SK-N-SH (cell line): ENCODE measurements around the gene SUCLA2. TPM values are rescaled to one million over a fixed set of nuclear protein-coding genes. Genes with fewer than 3 reads are reported as not detected.

Experiments
- CTCF ChIA-PET: fragments of 300-600, 350-600 bp; formaldehyde crosslinking; extraction: SDS; loops from one replicate; lab custom pipeline; 2021; lab: Yijun Ruan, JAX
- POLR2A ChIA-PET: fragments of 350-600 bp; sonication (Branson Sonifier 250); formaldehyde crosslinking; extraction: SDS; loops from one replicate; lab custom pipeline; 2020; ENCODE audit warnings: antibody characterized with exemption, inconsistent platforms; lab: Yijun Ruan, JAX
- DNase-seq: peaks from one replicate; pipeline ENCODE4 v3.0.0; 2012
- H2AFZ ChIP-seq: fragments of 200-600 bp; sonication (generic); 2 replicates; pipeline ENCODE4 v1.8.1; 2016; ENCODE audit warnings: antibody characterized with exemption, mild to moderate bottlenecking, low read depth
- H3F3A ChIP-seq: fragments of 200-600 bp; sonication (generic); replicated peaks from 2 replicates; pipeline ENCODE3; 2016; ENCODE audit warnings: antibody characterized with exemption, mild to moderate bottlenecking; ENCODE audit not compliant: insufficient read depth
- H3K27ac ChIP-seq, 2 experiments: fragments of 200-500 bp in 1 of 2; fragments of 200-600 bp in 1 of 2; sonication (Bioruptor generic) in 1 of 2; sonication (generic), shearing (Covaris generic) in 1 of 2; 2 replicates each; pipeline versions ENCODE4 v1.5.1 to v1.6.1; 2014 to 2016; ENCODE audit warnings: low read depth in 2 of 2, inconsistent platforms in 1 of 2, low read length in 1 of 2, mild to moderate bottlenecking in 1 of 2, mixed read lengths in 1 of 2
- H3K27me3 ChIP-seq: fragments of 200-600 bp; sonication (generic), shearing (Covaris generic); 2 replicates; pipeline ENCODE4 v1.6.1; 2016; ENCODE audit warnings: mixed run types; ENCODE audit not compliant: insufficient read depth
- H3K36me3 ChIP-seq, 2 experiments: fragments of 200-500 bp in 1 of 2; fragments of 200-600 bp in 1 of 2; sonication (Bioruptor generic) in 1 of 2; sonication (generic) in 1 of 2; replicated peaks in 1 of 2; 2 replicates each; pipeline versions ENCODE3 to v1.5.1; 2014 to 2016; ENCODE audit warnings: low read length in 1 of 2, mild to moderate bottlenecking in 1 of 2; ENCODE audit not compliant: insufficient read depth in 2 of 2, control insufficient read depth in 1 of 2
- H3K4me1 ChIP-seq, 2 experiments: fragments of 200-500 bp in 1 of 2; fragments of 200-600 bp in 1 of 2; sonication (Bioruptor generic) in 1 of 2; sonication (generic), shearing (Covaris generic) in 1 of 2; 2 replicates each; pipeline versions ENCODE4 v1.5.1 to v1.6.1; 2014 to 2016; ENCODE audit warnings: low read depth in 1 of 2, low read length in 1 of 2, mixed run types in 1 of 2; ENCODE audit not compliant: insufficient read depth in 2 of 2, control insufficient read depth in 1 of 2
- H3K4me2 ChIP-seq: fragments of 200-600 bp; sonication (generic), shearing (Covaris generic); 2 replicates; pipeline ENCODE4 v1.6.1; 2017; ENCODE audit warnings: mixed run types
- H3K4me3 ChIP-seq, 2 experiments: fragments of 200-500 bp in 1 of 2; fragments of 200-600 bp in 1 of 2; sonication (Bioruptor generic) in 1 of 2; sonication (generic), shearing (Covaris generic) in 1 of 2; 2 replicates each; pipeline versions ENCODE4 v1.5.1 to v1.8.1; 2014 to 2016; ENCODE audit warnings: low read depth in 2 of 2, inconsistent platforms in 1 of 2, low read length in 1 of 2, mild to moderate bottlenecking in 1 of 2, mixed read lengths in 1 of 2, moderate library complexity in 1 of 2
- H3K79me2 ChIP-seq: fragments of 200-600 bp; sonication (generic); 2 replicates; pipeline ENCODE4 v1.8.1; 2017; ENCODE audit warnings: mild to moderate bottlenecking; ENCODE audit not compliant: insufficient read depth
- H3K9ac ChIP-seq: fragments of 200-600 bp; sonication (generic); 2 replicates; pipeline ENCODE4 v1.6.1; 2017; ENCODE audit warnings: mixed run types
- H3K9me2 ChIP-seq: fragments of 200-600 bp; sonication (generic); 2 replicates; pipeline ENCODE4 v1.6.1; 2017; ENCODE audit warnings: mixed run types
- H3K9me3 ChIP-seq: fragments of 200-600 bp; sonication (generic); 2 replicates; pipeline ENCODE4 v1.6.1; 2017; ENCODE audit warnings: mixed run types, mild to moderate bottlenecking, moderate library complexity
- H4K20me1 ChIP-seq: fragments of 200-600 bp; sonication (generic); 2 replicates; pipeline ENCODE4 v1.6.1; 2017; ENCODE audit warnings: mild to moderate bottlenecking, mixed run types; ENCODE audit not compliant: insufficient read depth
- CTCF ChIP-seq: fragments of 200-600 bp; sonication (generic); IDR thresholded peaks from 2 replicates; pipeline ENCODE4 v1.6.1; 2017; ENCODE audit warnings: antibody characterized with exemption, mild to moderate bottlenecking, moderate library complexity
- EP300 ChIP-seq, 2 experiments: IDR thresholded peaks; 2 replicates each; pipeline versions ENCODE4 v1.4.0 to v1.6.1; 2012; ENCODE audit warnings: borderline replicate concordance in 1 of 2, low read depth in 1 of 2, low read length in 1 of 2
- EZH2phosphoT487 ChIP-seq: fragments of 200-600 bp; sonication (generic); IDR thresholded peaks from 2 replicates; pipeline ENCODE4 v1.6.1; 2017; ENCODE audit warnings: low read depth, mixed run types, mild to moderate bottlenecking, antibody characterized with exemption, moderate library complexity, borderline replicate concordance
- FOSL2 ChIP-seq: IDR thresholded peaks from 2 replicates; pipeline ENCODE4 v1.4.0; 2012; ENCODE audit warnings: low read depth, mild to moderate bottlenecking, moderate library complexity, borderline replicate concordance
- GABPA ChIP-seq: IDR thresholded peaks from 2 replicates; pipeline ENCODE4 v1.4.0; 2012; ENCODE audit warnings: low read depth, mild to moderate bottlenecking
- GATA2 ChIP-seq: sonication (generic); formaldehyde crosslinking; IDR thresholded peaks from 2 replicates; pipeline ENCODE4 v1.5.0; 2020; ENCODE audit warnings: mild to moderate bottlenecking, missing genetic modification reagents
- NRF1 ChIP-seq: IDR thresholded peaks from 2 replicates; pipeline ENCODE4 v1.6.1; 2012; ENCODE audit warnings: low read depth, mild to moderate bottlenecking, low read length
- RAD21 ChIP-seq: IDR thresholded peaks from 2 replicates; pipeline ENCODE4 v1.6.1; 2012; ENCODE audit warnings: mild to moderate bottlenecking, low read length
- RCOR1 ChIP-seq: fragments of 150-350 bp; IDR thresholded peaks from 2 replicates; pipeline ENCODE4 v1.6.1; 2017; ENCODE audit warnings: antibody characterized with exemption, low read length
- RFX5 ChIP-seq: IDR thresholded peaks from 2 replicates; pipeline ENCODE4 v1.6.1; 2012; ENCODE audit warnings: mild to moderate bottlenecking, improper control_type of control experiment, low read length
- RXRA ChIP-seq: IDR thresholded peaks from 2 replicates; pipeline ENCODE4 v1.4.0; 2012; ENCODE audit warnings: low read depth, mild to moderate bottlenecking, borderline replicate concordance
- SIN3A ChIP-seq: IDR thresholded peaks from 2 replicates; pipeline ENCODE4 v1.6.1; 2012; ENCODE audit warnings: low read depth, mild to moderate bottlenecking, low read length, moderate library complexity, borderline replicate concordance
- TAF1 ChIP-seq: IDR thresholded peaks from 2 replicates; pipeline ENCODE4 v1.6.1; 2012; ENCODE audit warnings: low read depth, mild to moderate bottlenecking, low read length, moderate library complexity, borderline replicate concordance
- TCF12 ChIP-seq: IDR thresholded peaks from 2 replicates; pipeline ENCODE4 v1.4.0; 2012
- WGBS: methylation state at CpG from one replicate; pipeline ENCODE4 v1.1.6; 2017; ENCODE audit warnings: low lambda C conversion rate; 5-methylcytosine and 5-hydroxymethylcytosine counted together
- polyA plus RNA-seq, 3 experiments: library from polyadenylated mRNA; depleted of rRNA; stranded (reverse); fragments of >200 nt; gene quantifications; 2 replicates each; pipeline ENCODE4 v1.2.3, GENCODE V29; 2012
- TF ChIP-seq, protein P1 (sequence below): fragments of 150-350 bp; IDR thresholded peaks from 2 replicates; pipeline ENCODE4 v1.6.1; 2017; ENCODE audit warnings: antibody characterized with exemption, low read length, low read depth, borderline replicate concordance
- TF ChIP-seq, protein P2 (sequence below): IDR thresholded peaks from 2 replicates; pipeline ENCODE4 v1.6.1; 2012; ENCODE audit warnings: mild to moderate bottlenecking, low read depth, low read length, moderate library complexity
- TF ChIP-seq, protein P3 (sequence below): IDR thresholded peaks from 2 replicates; pipeline ENCODE4 v1.4.0; 2012; ENCODE audit warnings: low read depth, borderline replicate concordance

The SUCLA2 gene
- polyA plus RNA-seq, 1 of the 3 experiments (the other 2 are of a cell fraction) = 24.8 TPM

GRCh38 chr13:48014359-48014758 is 13.3 kb upstream of the SUCLA2 start:
- WGBS = 64% methylated on average over 2 of the region's 2 CpGs

DNA sequence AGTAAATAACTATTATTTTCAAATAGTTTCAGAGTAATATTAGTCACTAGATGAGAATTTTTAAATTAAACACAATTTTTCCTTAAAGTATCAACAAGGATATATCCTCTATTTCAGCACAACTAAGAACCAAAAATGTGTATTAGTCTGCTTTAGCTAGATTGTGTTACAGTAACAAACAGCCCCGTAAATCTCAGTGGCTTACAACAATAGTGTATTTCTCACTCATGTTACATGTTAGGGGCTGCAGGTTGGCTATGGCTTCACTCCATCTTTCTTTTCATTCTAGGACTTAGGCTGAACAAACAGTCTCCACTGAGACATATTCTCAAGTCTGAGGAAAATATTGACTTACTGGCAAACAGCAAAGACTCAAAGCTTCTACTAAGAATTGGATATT is 11.6 kb upstream of the SUCLA2 start:
- POLR2A ChIA-PET = no interaction called here
- no peak overlapping the region for H3K4me3 ChIP-seq

More at GRCh38 chr13:48014359-48014758, 13.3 kb upstream of the SUCLA2 start:
- H3K4me1 ChIP-seq = no peaks in the 10 kb centered on the region
- no peaks in the 10 kb centered on the region for H3K79me2 ChIP-seq
- POLR2A ChIA-PET = interaction anchor here (0.6 kb wide), 1 partner anchor 567 kb away, joined by 3 read pairs; no protein-coding TSS in a partner anchor
- no peak overlapping the region for H3K9ac ChIP-seq
- H3K9me3 ChIP-seq = no peaks in the 10 kb centered on the region
- no peaks in the 10 kb centered on the region for H4K20me1 ChIP-seq
- H3K36me3 ChIP-seq = no peaks in the 10 kb centered on the region
- H3K27ac ChIP-seq = no peak overlapping the region
- TF ChIP-seq RCOR1 = no peak
- TF ChIP-seq, protein P1, sequence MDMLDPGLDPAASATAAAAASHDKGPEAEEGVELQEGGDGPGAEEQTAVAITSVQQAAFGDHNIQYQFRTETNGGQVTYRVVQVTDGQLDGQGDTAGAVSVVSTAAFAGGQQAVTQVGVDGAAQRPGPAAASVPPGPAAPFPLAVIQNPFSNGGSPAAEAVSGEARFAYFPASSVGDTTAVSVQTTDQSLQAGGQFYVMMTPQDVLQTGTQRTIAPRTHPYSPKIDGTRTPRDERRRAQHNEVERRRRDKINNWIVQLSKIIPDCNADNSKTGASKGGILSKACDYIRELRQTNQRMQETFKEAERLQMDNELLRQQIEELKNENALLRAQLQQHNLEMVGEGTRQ = no peak
- TF ChIP-seq, all 33 proteins: peak for 0
- CTCF ChIA-PET = interaction anchor here (1.3 kb wide), 1 partner anchor 23 kb away, joined by 5 read pairs; the partner anchor contains the start of gene NUDT15
- no peaks in the 10 kb centered on the region for H3K9me2 ChIP-seq
- H3K27me3 ChIP-seq = no peaks in the 10 kb centered on the region
- H3K4me2 ChIP-seq = no peak overlapping the region
- no peak for DNase-seq
- H2AFZ ChIP-seq = no peak overlapping the region
- H3K4me3 ChIP-seq = no peak overlapping the region
- no peaks in the 10 kb centered on the region for H3F3A ChIP-seq

More for the DNA sequence above, 11.6 kb upstream of the SUCLA2 start:
- Histone ChIP-seq H3K4me1 (no peaks in the 10 kb centered on the region), H2AFZ (no peak overlapping the region), H3K9me2 (no peaks in the 10 kb centered on the region), H3K27me3 (no peaks in the 10 kb centered on the region), H3K27ac (no peak overlapping the region), H3K9me3 (no peaks in the 10 kb centered on the region), H3K4me2 (no peak overlapping the region), H3K36me3 (no peaks in the 10 kb centered on the region), H3F3A (no peaks in the 10 kb centered on the region), H4K20me1 (no peaks in the 10 kb centered on the region), H3K79me2 (no peaks in the 10 kb centered on the region), H3K9ac (no peak overlapping the region)
- CTCF ChIA-PET = interaction anchor here (1.0 kb wide), 1 partner anchor 25 kb away, joined by 3 read pairs; the partner anchor contains the start of gene NUDT15
- no peak for DNase-seq
- 100% methylated on average over 1 of the region's 1 CpG for WGBS
- no peak for TF ChIP-seq GABPA
- TF ChIP-seq TCF12 = no peak
- TF ChIP-seq, protein P1 = no peak
- TF ChIP-seq RAD21 = no peak
- TF ChIP-seq SIN3A = no peak
- TF ChIP-seq GATA2 = no peak
- no peak for TF ChIP-seq FOSL2
- TF ChIP-seq, protein P2, sequence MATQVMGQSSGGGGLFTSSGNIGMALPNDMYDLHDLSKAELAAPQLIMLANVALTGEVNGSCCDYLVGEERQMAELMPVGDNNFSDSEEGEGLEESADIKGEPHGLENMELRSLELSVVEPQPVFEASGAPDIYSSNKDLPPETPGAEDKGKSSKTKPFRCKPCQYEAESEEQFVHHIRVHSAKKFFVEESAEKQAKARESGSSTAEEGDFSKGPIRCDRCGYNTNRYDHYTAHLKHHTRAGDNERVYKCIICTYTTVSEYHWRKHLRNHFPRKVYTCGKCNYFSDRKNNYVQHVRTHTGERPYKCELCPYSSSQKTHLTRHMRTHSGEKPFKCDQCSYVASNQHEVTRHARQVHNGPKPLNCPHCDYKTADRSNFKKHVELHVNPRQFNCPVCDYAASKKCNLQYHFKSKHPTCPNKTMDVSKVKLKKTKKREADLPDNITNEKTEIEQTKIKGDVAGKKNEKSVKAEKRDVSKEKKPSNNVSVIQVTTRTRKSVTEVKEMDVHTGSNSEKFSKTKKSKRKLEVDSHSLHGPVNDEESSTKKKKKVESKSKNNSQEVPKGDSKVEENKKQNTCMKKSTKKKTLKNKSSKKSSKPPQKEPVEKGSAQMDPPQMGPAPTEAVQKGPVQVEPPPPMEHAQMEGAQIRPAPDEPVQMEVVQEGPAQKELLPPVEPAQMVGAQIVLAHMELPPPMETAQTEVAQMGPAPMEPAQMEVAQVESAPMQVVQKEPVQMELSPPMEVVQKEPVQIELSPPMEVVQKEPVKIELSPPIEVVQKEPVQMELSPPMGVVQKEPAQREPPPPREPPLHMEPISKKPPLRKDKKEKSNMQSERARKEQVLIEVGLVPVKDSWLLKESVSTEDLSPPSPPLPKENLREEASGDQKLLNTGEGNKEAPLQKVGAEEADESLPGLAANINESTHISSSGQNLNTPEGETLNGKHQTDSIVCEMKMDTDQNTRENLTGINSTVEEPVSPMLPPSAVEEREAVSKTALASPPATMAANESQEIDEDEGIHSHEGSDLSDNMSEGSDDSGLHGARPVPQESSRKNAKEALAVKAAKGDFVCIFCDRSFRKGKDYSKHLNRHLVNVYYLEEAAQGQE = no peak
- TF ChIP-seq TAF1 = no peak
- TF ChIP-seq NRF1 = no peak
- TF ChIP-seq RFX5 = no peak
- no peak for TF ChIP-seq RXRA
- no peak for TF ChIP-seq EZH2phosphoT487
- TF ChIP-seq EP300 (IDR thresholded peaks at IDR 0.05; ENCODE audit: borderline replicate concordance in 1 of 2, low read depth in 1 of 2, low read length in 1 of 2) = no peak
- TF ChIP-seq CTCF = no peak
- TF ChIP-seq, protein P3, sequence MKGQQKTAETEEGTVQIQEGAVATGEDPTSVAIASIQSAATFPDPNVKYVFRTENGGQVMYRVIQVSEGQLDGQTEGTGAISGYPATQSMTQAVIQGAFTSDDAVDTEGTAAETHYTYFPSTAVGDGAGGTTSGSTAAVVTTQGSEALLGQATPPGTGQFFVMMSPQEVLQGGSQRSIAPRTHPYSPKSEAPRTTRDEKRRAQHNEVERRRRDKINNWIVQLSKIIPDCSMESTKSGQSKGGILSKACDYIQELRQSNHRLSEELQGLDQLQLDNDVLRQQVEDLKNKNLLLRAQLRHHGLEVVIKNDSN = no peak
